ENCODE data around the gene CACNB3. TPM values are rescaled to one million over a fixed set of nuclear protein-coding genes. Genes with fewer than 3 reads are reported as not detected.
"Not testable (repeated sequence)": the region's sequence is repeated elsewhere in the genome, so short reads cannot be mapped to it uniquely, and the experiment has no call there.

Gene CACNB3
- total RNA-seq, 2 donors from 2014 or later = 5.9 to 17.7 TPM

- peak overlapping the region; percentile 76 for H3K4me3 Mint-ChIP-seq
- H3K36me3 Mint-ChIP-seq (ENCODE audit: low read depth) = peaks cover 2% of the 10 kb centered on the region
- ATAC-seq (replicated peaks) = peak; percentile 73
- no peaks in the 10 kb centered on the region for H3K9me3 Mint-ChIP-seq
- peaks cover 13% of the 10 kb centered on the region for H3K4me1 Mint-ChIP-seq
- H3K27ac Mint-ChIP-seq = peak overlapping the region; percentile 77
- H3K27me3 Mint-ChIP-seq = peaks cover 7% of the 10 kb centered on the region
These were observed 47.9 kb downstream of the CACNB3 start for GRCh38 chr12:48866052-48866711.

GRCh38 chr12:48868451-48868850 is 50.2 kb downstream of the CACNB3 start:
- no peak for ATAC-seq (replicated peaks)
- Mint-ChIP-seq H3K36me3 (ENCODE audit: low read depth) (no peaks in the 10 kb centered on the region), H3K4me3 (no peak overlapping the region), H3K27ac (no peak overlapping the region), H3K27me3 (peaks cover 3% of the 10 kb centered on the region), H3K9me3 (no peaks in the 10 kb centered on the region), H3K4me1 (peaks cover 13% of the 10 kb centered on the region)

- Mint-ChIP-seq H3K4me3 (no peak overlapping the region), H3K27me3 (peaks cover under 1% of the 10 kb centered on the region), H3K36me3 (ENCODE audit: low read depth) (no peaks in the 10 kb centered on the region), H3K9me3 (no peaks in the 10 kb centered on the region), H3K4me1 (peaks cover 13% of the 10 kb centered on the region), H3K27ac (no peak overlapping the region)
- ATAC-seq (replicated peaks) = no peak
These were observed 50.9 kb downstream of the CACNB3 start for GRCh38 chr12:48869191-48869590.

DNA sequence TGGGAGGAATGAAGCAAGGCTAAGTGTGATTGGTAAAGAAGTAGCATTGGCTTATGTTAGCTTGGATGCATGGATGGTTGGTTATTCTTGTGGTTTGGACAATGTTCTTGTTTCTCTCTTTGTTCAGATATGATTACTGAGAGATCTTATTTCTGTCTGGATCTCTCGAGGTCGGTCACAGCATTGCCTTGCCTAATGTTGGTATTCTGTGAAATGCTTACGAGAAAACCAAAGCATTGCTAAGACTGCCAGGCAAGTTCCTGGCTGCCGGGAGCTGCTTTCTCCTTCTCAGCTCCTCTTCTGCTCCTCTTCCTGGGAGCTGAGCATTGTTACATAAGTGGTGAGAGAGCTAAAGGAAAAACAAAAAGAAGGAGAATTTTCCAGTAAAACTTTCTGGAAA is 54.8 kb downstream of the CACNB3 start:
- H3K36me3 Mint-ChIP-seq (ENCODE audit: low read depth) = no peaks in the 10 kb centered on the region
- H3K4me1 Mint-ChIP-seq = no peaks in the 10 kb centered on the region
- H3K27ac Mint-ChIP-seq = no peak overlapping the region
- H3K27me3 Mint-ChIP-seq = peaks cover 3% of the 10 kb centered on the region
- H3K4me3 Mint-ChIP-seq = no peak overlapping the region
- ATAC-seq (replicated peaks) = no peak
- H3K9me3 Mint-ChIP-seq = no peaks in the 10 kb centered on the region

GRCh38 chr12:48873534-48873933 is 55.2 kb downstream of the CACNB3 start:
- ATAC-seq (replicated peaks); H3K36me3 Mint-ChIP-seq (ENCODE audit: low read depth); H3K4me1 Mint-ChIP-seq; H3K27ac Mint-ChIP-seq; H3K9me3 Mint-ChIP-seq; H3K4me3 Mint-ChIP-seq; H3K27me3 Mint-ChIP-seq: not testable (repeated sequence)

DNA sequence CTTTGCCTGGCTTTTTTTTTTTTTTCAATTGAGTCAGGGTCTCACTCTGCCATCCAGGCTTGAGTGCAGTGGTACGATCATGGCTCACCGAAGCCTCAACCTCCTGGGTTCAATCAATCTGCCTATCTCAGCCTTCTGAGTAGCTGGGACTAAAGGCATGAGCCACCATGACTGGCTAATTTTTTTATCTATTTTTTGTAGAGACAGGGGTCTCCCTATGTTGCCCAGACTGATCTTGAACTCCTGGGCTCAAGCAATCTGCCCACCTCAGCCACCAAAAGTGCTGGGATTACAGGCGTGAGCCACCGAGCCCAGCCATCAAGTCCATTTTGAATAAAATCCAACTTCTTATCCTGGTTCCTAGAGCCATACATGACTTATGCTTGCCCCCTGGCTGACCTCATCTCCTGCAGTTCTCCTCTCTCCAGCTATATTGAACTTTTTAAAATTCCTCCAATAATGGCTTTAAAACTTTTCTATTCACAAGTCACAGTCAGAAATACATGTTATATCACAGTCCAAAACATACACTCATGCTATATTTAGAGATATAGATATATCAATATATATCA is 57.7 kb downstream of the CACNB3 start:
- ATAC-seq (replicated peaks) = no peak
- H3K36me3 Mint-ChIP-seq (ENCODE audit: low read depth) = no peaks in the 10 kb centered on the region
- H3K27me3 Mint-ChIP-seq = peaks cover 15% of the 10 kb centered on the region

More for the DNA sequence above, 57.7 kb downstream of the CACNB3 start:
- Mint-ChIP-seq H3K4me3 (no peak overlapping the region), H3K4me1 (no peaks in the 10 kb centered on the region), H3K27ac (no peak overlapping the region), H3K9me3 (no peaks in the 10 kb centered on the region)

Other genes with a start within 250 kb of the CACNB3 start
- gene LALBA, start 248.4 kb upstream of the CACNB3 start, total RNA-seq = not detected
- 10 to 100 TPM; 46.7 to 54.3 TPM for gene KANSL2, start 136.3 kb upstream of the CACNB3 start, total RNA-seq
- 10 to 100 TPM; 64.6 to 64.7 TPM for gene CCNT1, start 101.8 kb upstream of the CACNB3 start, total RNA-seq
- gene ADCY6, start 29.4 kb upstream of the CACNB3 start, total RNA-seq = under 1 TPM in 1 of 2 donors, not detected in 1; 0.24 TPM
- gene DDX23, start 33.7 kb downstream of the CACNB3 start, total RNA-seq = 100 to 1,000 TPM in 1 of 2 donors, 10 to 100 TPM in 1; 81.4 to 122 TPM
- gene RND1, start 47.4 kb downstream of the CACNB3 start, total RNA-seq = 1 to 10 TPM; 2.5 to 4.2 TPM
- 100 to 1,000 TPM in 1 of 2 donors, 10 to 100 TPM in 1; 55.0 to 100 TPM for gene FKBP11, start 107.0 kb downstream of the CACNB3 start, total RNA-seq
- 100 to 1,000 TPM in 1 of 2 donors, 10 to 100 TPM in 1; 84.1 to 128 TPM for gene ARF3, start 139.0 kb downstream of the CACNB3 start, total RNA-seq
- gene WNT10B, start 153.2 kb downstream of the CACNB3 start, total RNA-seq = under 1 TPM; 0.22 to 0.29 TPM
- not detected for gene WNT1, start 159.8 kb downstream of the CACNB3 start, total RNA-seq
- gene DDN, start 180.9 kb downstream of the CACNB3 start, total RNA-seq = 1 to 10 TPM in 1 of 2 donors, under 1 TPM in 1; 0.32 to 1.5 TPM
- 10 to 100 TPM; 47.1 to 62.7 TPM for gene PRKAG1, start 200.3 kb downstream of the CACNB3 start, total RNA-seq
- 10 to 100 TPM; 66.8 to 78.6 TPM for gene KMT2D, start 242.3 kb downstream of the CACNB3 start, total RNA-seq

All from activated T-helper 17 cell treated with anti-CD3 and anti-CD28 coated beads, Interleukin-2, amount 50 U/mL, for 72 hours (primary cell).